ENCODE results near the gene NDFIP1.
A peak's percentile ranks its signal among the peaks of the same experiment; 100 is the strongest.
"Not testable (repeated sequence)": the region's sequence is repeated elsewhere in the genome, so short reads cannot be mapped to it uniquely, and the experiment has no call there.

Gene NDFIP1

DNA sequence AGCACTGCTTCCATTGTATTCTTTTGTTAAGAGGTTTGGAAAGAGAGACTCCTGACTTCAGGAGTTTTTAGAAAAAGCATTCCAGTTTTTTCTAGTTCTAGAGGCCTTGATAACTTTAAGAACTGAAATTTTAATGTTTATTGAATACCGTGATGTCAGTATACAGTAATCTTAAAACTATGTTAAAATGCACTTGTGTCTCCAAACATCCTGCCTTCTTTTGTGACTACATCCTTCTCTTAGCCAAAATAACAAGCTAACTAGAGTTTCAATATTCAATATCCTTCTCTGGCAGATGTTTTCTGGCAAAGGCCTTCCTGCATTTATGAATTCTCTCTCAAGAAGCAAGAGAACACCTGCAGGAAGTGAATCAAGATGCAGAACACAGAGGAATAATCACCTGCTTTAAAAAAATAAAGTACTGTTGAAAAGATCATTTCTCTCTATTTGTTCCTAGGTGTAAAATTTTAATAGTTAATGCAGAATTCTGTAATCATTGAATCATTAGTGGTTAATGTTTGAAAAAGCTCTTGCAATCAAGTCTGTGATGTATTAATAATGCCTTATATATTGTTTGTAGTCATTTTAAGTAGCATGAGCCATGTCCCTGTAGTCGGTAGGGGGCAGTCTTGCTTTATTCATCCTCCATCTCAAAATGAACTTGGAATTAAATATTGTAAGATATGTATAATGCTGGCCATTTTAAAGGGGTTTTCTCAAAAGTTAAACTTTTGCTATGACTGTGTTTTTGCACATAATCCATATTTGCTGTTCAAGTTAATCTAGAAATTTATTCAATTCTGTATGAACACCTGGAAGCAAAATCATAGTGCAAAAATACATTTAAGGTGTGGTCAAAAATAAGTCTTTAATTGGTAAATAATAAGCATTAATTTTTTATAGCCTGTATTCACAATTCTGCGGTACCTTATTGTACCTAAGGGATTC is 43.1 kb downstream of the NDFIP1 start:
- peak in 1 of 2 donors; percentile 30 for DNase-seq (ENCODE audit: low read depth in 1 of 2, low spot score in 1 of 2)

DNA sequence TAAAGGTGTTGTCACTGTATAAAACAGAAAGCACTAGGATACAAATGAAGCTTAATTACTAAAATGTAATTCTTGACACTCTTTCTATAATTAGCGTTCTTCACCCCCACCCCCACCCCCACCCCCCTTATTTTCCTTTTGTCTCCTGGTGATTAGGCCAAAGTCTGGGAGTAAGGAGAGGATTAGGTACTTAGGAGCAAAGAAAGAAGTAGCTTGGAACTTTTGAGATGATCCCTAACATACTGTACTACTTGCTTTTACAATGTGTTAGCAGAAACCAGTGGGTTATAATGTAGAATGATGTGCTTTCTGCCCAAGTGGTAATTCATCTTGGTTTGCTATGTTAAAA is 43.8 kb downstream of the NDFIP1 start:
- DNase-seq (ENCODE audit: low read depth in 1 of 2, low spot score in 1 of 2): no peak

DNA sequence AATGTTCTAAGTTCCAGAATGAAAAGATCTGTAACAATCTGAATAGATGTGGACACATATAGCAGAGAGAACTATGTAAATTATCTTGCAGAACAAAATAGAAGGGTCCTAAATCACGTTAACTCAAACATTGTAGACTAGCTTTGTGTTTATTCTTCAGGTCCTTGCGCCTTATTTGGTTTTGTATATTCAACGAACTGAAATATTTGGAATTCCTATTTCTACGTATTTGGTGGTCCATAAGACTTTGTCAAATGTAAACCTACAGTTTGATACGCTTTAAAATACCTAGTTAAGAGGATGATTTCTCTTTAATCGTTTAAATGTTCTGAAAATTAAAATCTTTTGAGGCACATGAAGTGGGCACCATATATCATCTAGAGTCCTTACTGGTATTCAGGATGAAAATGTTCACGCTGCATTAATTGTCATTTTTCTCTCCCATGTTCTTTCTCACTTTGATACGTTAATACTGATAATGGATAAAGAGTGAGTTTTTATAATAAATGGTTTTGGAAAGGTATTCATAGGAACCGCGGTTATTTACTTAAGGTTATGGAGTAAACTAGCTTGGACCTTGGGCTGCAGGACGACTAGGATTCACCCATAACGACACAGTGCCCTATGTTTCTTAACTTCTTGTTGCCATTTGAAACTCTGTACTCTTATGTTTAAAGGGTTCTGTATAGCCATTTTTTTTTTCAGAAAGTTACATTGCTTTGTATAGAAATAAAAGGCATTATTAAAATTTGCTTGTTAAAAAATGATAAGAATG is 45.3 kb downstream of the NDFIP1 start:
- DNase-seq (ENCODE audit: low read depth in 1 of 2, low spot score in 1 of 2): no peak

DNA sequence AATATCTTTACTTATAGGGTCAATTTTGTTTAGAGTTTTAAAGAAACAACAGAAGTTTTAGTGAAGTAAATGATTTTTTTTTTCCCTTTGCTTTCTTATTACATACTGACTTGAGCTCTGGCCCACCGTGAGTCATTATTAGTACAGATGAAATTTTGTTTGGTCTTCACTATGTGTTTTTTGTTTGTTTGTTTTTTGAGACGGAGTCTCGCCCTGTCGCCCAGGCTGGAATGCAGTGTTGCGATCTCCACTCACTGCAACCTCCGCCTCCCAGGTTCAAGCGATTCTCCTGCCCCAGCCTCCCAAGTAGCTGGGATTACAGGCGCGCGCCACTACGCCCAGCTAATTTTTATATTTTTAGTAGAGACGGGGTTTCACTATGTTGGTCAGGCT is 45.9 kb downstream of the NDFIP1 start:
- DNase-seq (ENCODE audit: low read depth in 1 of 2, low spot score in 1 of 2): not testable (repeated sequence)

DNA sequence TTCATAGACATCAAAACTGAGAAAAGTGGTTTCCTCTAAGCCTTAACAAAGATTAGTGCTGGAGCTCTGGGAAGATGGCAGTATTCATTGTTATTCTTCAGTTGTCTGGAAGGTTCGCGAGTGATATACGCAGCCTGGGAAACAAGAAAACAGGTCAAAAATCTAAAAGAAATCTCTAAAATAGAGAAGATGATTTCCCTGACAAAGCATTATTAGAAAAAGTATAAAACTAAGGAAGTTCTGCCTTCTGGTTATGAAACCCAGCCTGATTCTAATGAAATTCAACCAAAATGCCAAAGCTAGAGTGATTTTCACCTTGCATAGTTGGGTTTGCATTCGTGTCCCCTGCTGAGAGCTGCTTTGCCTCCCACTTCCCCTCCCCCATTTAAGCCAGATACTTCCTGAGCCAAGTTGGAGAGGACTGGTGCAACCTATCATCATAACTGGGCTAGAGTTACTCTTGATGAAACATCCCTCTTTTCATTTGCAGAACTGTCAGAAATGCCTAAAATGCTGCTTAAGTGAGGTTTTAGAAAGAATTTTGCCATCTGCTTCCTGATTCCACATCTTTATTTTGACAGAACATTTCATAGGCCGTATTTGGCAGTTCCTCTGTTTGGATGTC is 48.4 kb downstream of the NDFIP1 start:
- DNase-seq (ENCODE audit: low read depth in 1 of 2, low spot score in 1 of 2): no peak

DNA sequence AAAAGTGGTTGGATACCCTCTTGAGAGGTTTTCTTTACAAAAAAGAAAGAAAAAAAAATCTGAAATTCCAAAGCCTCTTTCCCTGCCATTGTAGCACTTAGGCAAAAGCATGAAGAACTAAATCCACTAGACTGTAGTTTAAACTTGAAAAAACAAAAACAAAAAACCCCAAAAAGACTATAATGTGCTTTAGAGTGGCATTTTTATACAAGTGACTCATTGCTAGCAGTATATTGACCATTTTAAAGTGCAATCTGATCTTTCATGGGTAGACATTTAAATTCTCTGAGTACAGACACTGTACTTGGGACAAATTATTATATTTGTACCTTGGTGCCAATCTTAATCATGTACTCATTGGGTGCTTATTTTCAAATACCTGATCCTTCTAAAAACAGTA is 50.8 kb downstream of the NDFIP1 start:
- DNase-seq (ENCODE audit: low read depth in 1 of 2, low spot score in 1 of 2): no peak

DNA sequence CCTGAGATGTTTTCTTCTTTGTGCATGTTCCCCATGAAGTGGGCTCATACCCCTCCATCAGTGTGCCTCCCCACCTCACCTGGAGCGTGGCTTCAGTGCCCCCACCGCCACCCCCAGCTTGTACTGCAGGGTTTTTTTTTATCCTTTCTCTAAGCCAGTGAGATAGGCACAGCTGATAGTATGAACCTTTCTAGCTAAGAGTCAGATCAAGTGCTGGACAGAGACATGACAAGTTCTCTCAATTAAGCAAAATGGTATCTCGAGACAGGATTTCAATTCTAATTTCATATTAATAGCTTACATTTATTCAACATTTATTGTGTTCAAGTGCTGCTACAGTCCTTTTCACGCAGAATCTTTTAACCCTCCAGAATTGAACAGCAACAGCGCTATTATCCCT is 55.7 kb downstream of the NDFIP1 start:
- no peak for DNase-seq (ENCODE audit: low read depth in 1 of 2, low spot score in 1 of 2)

DNA sequence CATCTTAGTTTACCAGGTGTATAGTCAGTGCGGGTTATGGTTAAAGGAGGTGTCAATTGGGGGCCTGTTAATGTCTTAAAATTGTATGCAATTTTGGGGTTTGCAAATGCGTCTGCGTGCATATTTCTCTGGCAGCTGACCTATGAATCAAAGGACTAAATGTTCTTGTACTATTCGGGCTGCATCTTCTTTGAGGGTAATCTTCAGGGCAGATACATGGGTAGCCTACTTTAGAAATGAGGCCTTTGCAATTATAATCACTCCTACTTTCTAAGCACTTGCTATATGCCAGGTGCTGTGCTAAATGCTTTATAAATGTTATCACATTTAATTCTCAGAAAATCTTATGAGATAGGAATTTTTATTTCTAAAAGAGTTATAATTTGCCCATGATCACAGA is 58.2 kb downstream of the NDFIP1 start:
- DNase-seq (ENCODE audit: low read depth in 1 of 2, low spot score in 1 of 2): no peak

DNA sequence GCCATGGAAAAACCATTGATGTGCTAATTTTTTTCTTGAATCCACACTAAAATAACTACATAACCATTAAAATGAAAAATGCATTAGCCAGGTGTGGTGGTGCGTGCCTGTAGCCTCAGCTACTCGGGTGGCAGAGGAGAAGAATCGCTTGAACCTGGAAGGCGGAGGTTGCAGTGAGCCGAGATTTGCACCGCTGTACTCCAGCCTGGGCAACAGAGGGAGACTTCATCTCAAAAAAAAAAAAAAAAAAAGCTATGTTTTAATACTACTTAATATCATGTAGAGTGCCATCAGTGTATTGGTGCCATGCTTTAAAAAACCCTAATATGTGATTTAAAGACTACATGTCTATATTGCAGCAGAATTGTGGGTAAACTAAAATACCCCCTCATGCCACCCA is 58.9 kb downstream of the NDFIP1 start:
- DNase-seq (ENCODE audit: low read depth in 1 of 2, low spot score in 1 of 2): no peak

DNA sequence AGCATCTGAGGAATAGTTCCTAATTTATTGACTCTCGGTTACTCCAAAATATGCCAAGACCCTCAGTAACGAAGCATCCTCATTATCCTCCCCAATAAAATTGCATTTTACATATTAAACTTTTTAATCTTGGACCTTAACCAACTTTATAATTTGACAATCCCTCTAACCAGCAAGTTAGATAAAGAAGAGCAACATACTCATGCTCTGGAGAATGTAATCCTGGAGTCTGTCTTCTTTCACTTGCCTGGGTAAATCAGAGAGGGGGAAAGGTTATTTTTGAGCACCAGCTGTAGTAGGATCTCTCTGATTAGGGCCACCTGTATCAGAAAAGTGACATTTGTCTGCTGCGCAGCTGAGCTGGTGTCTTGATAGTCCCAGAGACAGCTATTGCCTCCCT is 59.8 kb downstream of the NDFIP1 start:
- DNase-seq (ENCODE audit: low read depth in 1 of 2, low spot score in 1 of 2): no peak

DNA sequence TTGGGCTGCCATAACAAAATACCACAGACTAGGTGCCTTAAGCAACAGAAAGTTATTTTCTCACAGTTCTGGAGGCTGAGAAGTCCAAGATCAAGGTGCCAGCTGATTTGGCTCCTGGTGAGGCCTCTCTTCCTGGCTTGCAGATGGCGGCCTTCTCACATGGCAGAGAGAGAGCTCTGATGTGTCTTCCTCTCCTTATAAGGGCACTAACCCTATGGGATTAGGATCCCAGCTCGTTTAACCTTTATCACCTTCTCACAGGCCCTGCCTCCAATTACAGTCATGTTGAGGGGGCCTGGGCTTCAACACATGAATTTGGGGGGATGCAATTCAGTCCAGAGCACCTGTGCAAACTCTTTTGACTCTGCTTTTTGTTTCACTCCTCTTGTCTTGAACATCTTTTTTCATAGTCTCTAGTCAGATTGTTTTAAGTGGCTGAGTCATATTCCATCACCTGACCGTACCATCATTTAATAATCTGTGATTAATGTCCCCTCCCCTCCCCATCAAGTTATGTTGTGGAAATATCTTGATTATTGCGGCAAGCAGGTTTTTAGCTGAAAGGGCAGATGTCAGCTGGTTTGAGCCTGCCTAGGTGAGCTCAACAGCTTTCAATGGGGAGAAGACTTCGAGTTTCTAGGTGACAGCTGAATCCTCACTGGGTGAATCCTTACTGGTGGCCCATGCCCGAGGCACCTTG is 61.8 kb downstream of the NDFIP1 start:
- DNase-seq (ENCODE audit: low read depth in 1 of 2, low spot score in 1 of 2): no peak

DNA sequence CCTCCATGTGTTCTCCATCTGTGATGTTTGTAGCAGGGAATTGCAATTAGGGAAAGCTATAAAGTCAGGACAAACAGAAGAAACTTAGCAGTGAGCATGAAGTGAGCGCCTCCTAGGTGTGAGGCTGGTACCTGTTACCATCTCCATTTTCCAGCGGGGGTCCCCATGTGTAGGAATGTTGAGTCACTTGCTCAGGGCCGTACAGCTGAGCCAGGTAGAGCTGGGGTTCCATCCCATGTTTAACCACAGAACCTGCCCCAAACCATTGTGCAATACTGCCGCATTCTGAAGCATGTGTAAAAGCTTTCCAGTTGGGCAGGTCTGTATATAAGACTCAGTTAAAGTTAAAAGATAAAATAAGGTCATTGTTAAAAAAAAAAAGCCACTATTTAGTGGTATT is 62.7 kb downstream of the NDFIP1 start:
- no peak for DNase-seq (ENCODE audit: low read depth in 1 of 2, low spot score in 1 of 2)

DNA sequence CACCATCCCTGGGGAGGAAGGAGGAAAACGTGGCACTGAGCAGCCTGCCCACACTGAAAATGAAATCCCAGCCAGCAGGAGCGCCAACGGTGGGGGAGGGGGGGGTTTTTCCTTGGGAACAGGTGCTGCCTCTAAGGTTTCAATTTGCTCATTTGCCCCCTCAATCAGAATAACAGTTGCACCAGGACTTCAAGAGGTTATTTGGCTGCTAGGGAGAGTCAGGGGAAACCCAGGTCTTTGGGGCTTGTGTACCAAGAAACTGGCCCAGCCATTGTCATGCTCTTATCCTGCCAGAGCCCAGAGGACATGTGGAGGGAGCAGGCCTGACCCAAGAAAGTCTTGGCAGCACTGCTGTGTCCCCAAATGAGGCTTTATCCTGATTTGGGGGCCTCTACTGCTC is 66.5 kb downstream of the NDFIP1 start:
- DNase-seq (ENCODE audit: low read depth in 1 of 2, low spot score in 1 of 2): no peak

DNA sequence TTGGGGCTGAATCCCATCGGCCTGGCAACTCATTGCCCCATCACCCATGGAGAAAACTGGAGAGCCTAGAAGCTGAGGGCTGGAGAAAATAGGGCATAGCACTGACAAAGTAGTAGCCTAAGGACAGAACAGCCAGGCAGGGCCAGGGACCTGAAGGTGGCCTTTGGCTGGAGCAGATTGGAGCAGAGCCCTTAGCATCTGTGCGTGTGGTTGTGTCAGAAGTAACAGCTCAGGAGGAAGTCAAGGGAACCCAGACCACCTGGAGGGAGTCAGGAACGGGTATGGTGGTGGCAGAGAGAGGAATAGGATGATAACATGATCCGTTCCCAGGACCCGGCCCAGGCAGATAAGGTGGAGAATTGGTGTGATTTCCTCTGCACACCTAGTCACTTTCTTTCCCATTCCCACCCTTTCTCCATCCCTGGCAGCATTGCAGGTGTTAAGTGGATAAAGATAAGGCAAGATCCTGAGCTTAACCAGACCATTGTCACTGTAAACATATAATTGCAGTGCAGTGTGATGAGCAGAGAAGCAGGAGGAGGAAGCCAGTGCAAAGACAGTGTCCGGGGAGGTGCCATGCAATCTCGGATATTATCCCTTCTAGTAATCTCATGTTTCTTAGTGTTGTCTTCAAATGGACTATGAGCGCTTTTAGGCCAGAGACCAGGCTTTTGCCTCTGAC is 67.0 kb downstream of the NDFIP1 start:
- no peak for DNase-seq (ENCODE audit: low read depth in 1 of 2, low spot score in 1 of 2)

DNA sequence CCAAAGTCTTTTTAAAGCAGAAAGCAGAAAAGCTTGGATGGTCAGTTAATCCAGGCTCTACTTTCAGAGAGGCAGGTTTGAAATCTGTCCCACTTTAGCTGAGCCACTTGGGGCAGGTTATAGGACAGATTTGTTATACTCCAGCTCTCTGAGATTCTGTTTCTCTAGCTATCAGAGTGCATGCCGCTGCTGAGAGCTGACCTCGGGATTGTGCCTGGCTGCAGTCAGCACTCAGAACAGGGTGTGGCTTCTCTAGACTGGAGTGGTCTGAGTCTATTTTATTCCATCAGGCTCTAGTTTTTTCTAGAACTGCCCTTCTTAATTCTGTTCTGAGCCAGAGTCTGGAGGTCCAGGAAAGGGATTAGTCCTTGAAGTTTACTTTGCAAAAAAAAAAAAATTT is 67.7 kb downstream of the NDFIP1 start:
- no peak for DNase-seq (ENCODE audit: low read depth in 1 of 2, low spot score in 1 of 2)

DNA sequence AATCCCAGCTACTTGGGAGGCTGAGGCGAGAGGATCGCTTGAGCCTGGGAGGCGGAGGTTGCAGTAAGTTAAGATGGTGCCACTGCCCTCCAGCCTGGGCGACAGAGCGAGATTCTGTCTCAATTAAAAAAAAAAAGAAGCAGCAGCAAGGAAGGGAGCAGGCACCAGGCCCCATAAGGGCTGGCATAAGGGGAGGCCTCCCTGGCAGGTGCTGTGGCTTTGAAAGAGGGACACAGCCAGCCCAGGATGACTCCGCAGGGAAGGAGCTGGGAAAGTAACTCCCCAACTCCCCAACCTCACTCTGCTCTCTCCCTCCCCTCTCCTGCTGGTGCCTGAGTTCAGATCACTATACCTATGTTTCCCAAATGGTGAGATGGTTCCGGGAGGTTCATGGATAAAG is 70.1 kb downstream of the NDFIP1 start:
- DNase-seq (ENCODE audit: low read depth in 1 of 2, low spot score in 1 of 2): no peak

DNA sequence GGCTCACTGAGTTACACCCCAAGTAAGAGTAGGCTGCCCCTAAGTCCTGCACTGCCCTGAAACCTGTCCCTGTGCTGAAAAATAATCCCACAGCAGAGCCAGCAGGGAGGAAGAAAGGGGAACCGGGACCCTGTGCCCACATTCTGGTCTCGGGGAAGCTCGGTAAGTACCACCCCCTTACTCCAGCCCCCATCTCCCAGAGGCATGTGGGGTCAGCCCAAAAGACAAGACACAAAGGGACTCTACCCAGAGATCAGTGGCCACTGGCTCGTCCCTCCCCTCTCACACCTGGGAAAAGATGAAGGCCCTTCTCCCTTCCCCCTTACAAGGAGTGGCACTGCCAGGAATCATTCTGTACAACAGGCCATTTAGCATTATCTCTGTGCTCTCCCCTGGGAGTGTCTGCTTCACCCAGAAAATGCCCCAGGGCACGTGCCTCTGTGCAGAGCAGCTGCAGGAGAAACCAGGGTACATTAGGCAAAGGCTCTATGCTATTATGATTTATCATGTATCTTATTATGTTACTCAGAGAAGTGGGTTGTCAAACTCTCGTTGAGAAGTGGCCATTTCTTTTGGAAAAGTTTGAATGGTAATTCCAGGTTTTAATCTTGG is 71.3 kb downstream of the NDFIP1 start:
- DNase-seq (ENCODE audit: low read depth in 1 of 2, low spot score in 1 of 2): no peak

DNA sequence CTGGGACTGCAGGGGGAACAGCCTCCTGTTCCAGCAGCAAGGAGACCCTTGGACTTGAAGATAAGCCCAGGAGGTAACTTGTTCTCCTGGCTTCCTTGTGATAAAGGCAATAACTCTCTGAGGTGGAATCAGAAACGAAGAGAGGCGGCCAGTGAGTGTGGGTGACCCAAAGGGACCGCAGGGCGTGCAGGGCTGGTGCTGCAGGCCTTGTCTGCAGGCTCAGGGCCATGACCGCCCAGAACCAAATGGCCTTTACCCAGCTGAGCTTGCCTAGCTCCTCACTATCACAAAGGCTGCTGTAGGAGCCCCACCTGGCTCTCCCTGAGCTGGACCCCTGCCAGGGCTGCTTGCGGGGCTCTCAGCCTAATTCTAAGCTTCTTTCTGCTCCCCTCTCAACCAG is 72.5 kb downstream of the NDFIP1 start:
- DNase-seq (ENCODE audit: low read depth in 1 of 2, low spot score in 1 of 2): no peak

DNA sequence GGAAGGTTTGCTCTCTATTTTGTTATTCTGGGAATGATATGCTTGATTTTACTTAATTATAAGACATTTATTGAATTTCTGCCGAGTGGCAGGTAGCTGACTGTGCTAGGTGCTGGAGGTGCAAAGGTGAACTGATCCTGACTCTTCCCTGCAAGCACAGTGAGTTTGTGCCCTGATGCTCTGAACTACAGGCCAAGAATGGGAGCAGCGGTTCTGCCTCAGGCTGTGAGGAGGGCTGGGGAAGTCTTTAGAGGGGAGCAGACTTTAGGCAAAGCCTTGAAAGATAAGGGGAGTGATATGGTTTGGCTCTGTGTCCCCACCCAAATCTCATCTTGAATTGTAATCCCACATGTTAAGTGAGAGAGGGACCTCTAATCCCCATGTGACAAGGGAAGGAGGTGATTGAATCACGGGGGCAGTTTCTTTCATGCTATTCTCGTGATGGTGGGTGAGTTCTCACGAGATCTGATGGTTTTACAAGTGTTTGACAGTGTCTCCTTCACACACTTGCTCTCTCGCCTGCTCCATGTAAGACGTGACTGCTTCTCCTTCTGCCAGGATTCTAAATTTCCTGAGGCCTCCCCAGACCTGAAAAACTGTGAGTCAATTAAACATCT is 73.1 kb downstream of the NDFIP1 start:
- no peak for DNase-seq (ENCODE audit: low read depth in 1 of 2, low spot score in 1 of 2)

DNA sequence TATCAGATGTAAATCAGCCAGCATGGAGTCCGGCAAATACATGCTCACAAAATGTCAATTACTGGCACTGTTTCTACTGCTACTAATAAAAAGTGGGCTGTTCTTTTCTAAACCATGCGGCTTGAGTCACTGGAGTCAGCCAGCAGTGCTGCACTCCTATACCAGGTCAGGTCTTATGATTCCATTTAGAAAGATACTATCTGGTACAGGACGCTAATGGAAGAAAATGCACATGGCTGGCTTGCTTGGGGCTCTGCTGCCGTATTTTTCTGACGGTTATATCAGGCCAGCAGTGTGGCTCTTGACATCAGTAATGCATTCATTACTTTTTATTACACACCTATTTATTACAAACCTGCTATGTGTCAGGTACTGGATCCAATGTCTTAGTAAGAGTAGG is 74.3 kb downstream of the NDFIP1 start:
- DNase-seq (ENCODE audit: low read depth in 1 of 2, low spot score in 1 of 2): no peak

All from activated T-helper 1 cell treated with anti-CD3 and anti-CD28 coated beads, Interleukin-2, amount 50 U/mL, for 16 hours (primary cell).